Chondrocyte (in vitro differentiated cells): ENCODE measurements around the gene MSH3. TPM values are rescaled to one million over a fixed set of nuclear protein-coding genes. Genes with fewer than 3 reads are reported as not detected.

Source experiments
- DNase-seq: peaks from one replicate; pipeline ENCODE4 v3.0.0; 2021; ENCODE audit warnings: mixed read lengths, low spot score
- H3K27ac Mint-ChIP-seq: one replicate; pipeline ENCODE4 v1.8.0; 2021; ENCODE audit warnings: mild to moderate bottlenecking, moderate library complexity, mixed read lengths; ENCODE audit not compliant: unreplicated experiment
- H3K27me3 Mint-ChIP-seq: 2 replicates; pipeline ENCODE4 v1.8.0; 2021; ENCODE audit warnings: low read depth, mixed read lengths
- H3K36me3 Mint-ChIP-seq: 2 replicates; pipeline ENCODE4 v1.8.0; 2021; ENCODE audit warnings: low read depth, mixed read lengths
- H3K4me1 Mint-ChIP-seq: 2 replicates; pipeline ENCODE4 v1.8.0; 2021; ENCODE audit warnings: low read depth, mild to moderate bottlenecking, mixed read lengths
- H3K4me3 Mint-ChIP-seq: one replicate; pipeline ENCODE4 v1.8.0; 2021; ENCODE audit warnings: mild to moderate bottlenecking, moderate library complexity, mixed read lengths; ENCODE audit not compliant: unreplicated experiment
- H3K9me3 Mint-ChIP-seq: 2 replicates; pipeline ENCODE4 v1.8.0; 2021; ENCODE audit warnings: low read depth, mixed read lengths
- total RNA-seq: library from RNA; stranded (reverse); gene quantifications from 3 replicates; pipeline ENCODE4 v1.2.1, GENCODE V29; 2021
- TF ChIP-seq, protein P1 (sequence below): fragments of 200-600 bp; sonication (generic); IDR thresholded peaks from 2 replicates; pipeline ENCODE4 v1.5.0; 2021; ENCODE audit warnings: antibody characterized with exemption, mild to moderate bottlenecking, moderate library complexity

MSH3 gene
- total RNA-seq, 1 donor from 2014 or later, result 11.9 TPM

GRCh38 chr5:80799041-80799440, 144.6 kb downstream of the MSH3 start:
- H3K4me3 Mint-ChIP-seq, result no peak overlapping the region
- DNase-seq, result no peak
- peaks cover 20% of the 10 kb centered on the region for H3K36me3 Mint-ChIP-seq
- peaks cover 10% of the 10 kb centered on the region for H3K9me3 Mint-ChIP-seq
- TF ChIP-seq, protein P1, sequence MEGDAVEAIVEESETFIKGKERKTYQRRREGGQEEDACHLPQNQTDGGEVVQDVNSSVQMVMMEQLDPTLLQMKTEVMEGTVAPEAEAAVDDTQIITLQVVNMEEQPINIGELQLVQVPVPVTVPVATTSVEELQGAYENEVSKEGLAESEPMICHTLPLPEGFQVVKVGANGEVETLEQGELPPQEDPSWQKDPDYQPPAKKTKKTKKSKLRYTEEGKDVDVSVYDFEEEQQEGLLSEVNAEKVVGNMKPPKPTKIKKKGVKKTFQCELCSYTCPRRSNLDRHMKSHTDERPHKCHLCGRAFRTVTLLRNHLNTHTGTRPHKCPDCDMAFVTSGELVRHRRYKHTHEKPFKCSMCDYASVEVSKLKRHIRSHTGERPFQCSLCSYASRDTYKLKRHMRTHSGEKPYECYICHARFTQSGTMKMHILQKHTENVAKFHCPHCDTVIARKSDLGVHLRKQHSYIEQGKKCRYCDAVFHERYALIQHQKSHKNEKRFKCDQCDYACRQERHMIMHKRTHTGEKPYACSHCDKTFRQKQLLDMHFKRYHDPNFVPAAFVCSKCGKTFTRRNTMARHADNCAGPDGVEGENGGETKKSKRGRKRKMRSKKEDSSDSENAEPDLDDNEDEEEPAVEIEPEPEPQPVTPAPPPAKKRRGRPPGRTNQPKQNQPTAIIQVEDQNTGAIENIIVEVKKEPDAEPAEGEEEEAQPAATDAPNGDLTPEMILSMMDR, result no peak
- no peaks in the 10 kb centered on the region for H3K4me1 Mint-ChIP-seq
- H3K27me3 Mint-ChIP-seq, result no peaks in the 10 kb centered on the region
- no peak overlapping the region for H3K27ac Mint-ChIP-seq

DNA sequence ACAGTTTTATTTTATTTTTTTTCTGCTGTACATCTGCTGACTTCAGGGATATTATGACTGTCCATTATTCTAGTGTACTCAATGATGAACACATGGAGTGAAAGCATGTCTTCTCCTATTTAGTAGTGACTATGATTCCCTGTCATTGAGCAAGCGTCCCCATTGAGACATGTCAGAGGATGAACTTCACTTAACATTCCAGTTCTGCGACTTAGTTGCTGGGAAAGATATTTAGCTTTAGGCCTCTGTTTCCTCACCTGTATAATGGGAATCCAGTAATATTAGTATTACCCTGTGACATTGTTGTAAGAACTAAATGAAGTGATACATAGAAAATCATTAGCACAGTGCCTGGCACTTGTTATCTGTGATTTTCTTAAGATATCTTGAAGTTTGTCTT, 145.1 kb downstream of the MSH3 start:
- no peak for DNase-seq
- Mint-ChIP-seq H3K27me3 (no peaks in the 10 kb centered on the region), H3K4me1 (no peaks in the 10 kb centered on the region), H3K9me3 (peaks cover 10% of the 10 kb centered on the region), H3K36me3 (peaks cover 20% of the 10 kb centered on the region), H3K27ac (no peak overlapping the region), H3K4me3 (no peak overlapping the region)
- TF ChIP-seq, protein P1, result no peak

DNA sequence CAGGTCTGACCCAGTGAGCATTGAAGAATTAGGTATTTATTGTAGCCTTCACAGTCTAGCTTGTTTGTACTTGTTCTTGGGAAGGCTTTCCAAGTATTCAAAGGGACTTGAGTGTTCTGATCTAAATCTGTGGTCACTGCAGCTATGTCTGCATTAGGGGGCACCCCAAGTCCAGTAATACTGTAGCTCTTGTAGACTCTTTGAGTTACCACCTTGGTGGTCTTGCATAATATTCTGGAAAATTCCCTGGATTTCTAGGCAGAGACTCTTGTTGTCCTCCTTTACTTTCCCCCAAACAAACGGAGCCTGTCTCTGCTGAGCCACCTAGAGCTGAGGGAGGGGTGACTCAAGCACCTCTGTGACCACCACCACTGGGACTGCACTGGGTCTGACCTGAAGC, 149.9 kb downstream of the MSH3 start:
- TF ChIP-seq, protein P1, result no peak
- Mint-ChIP-seq H3K27ac (no peak overlapping the region), H3K4me3 (no peak overlapping the region), H3K4me1 (peaks cover under 1% of the 10 kb centered on the region), H3K27me3 (no peaks in the 10 kb centered on the region), H3K9me3 (peaks cover 10% of the 10 kb centered on the region), H3K36me3 (peaks cover 15% of the 10 kb centered on the region)
- no peak for DNase-seq

GRCh38 chr5:80805038-80805437, 150.6 kb downstream of the MSH3 start:
- Mint-ChIP-seq H3K4me1 (peaks cover 4% of the 10 kb centered on the region), H3K9me3 (peaks cover 10% of the 10 kb centered on the region), H3K27ac (no peak overlapping the region), H3K4me3 (no peak overlapping the region), H3K36me3 (peaks cover 13% of the 10 kb centered on the region), H3K27me3 (no peaks in the 10 kb centered on the region)
- TF ChIP-seq, protein P1, result no peak
- no peak for DNase-seq

DNA sequence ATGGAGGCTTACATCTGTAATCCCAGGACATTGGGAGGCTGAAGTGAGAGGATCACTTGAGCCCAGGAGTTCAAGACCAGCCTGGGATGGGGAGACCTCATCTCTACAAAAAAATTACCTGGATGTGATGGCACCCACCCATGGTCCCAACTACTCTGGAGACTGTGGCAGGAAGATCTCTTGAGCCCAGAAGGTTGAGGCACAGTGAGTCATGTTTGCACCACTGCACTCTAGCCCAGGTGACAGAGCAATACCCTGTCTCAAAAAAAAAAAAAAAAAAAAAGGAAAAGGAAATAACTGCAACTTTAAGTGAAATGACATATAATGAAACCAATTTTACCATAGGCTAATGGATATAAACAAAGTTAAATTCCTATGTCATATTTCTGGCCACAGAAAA, 152.5 kb downstream of the MSH3 start:
- Mint-ChIP-seq H3K27ac (no peak overlapping the region), H3K4me1 (peaks cover 4% of the 10 kb centered on the region), H3K4me3 (no peak overlapping the region), H3K9me3 (peaks cover 10% of the 10 kb centered on the region), H3K27me3 (no peaks in the 10 kb centered on the region), H3K36me3 (peaks cover 13% of the 10 kb centered on the region)
- TF ChIP-seq, protein P1, result no peak
- DNase-seq, result no peak
